ENCODE measurements around the gene FAM83G. TPM values are rescaled to one million over a fixed set of nuclear protein-coding genes. Genes with fewer than 3 reads are reported as not detected.

The FAM83G gene
- polyA plus RNA-seq, 1 of the 3 experiments (the other 2 are of a cell fraction), result 6.5 TPM

- no peak overlapping the region for H2AFZ ChIP-seq (ENCODE audit: low read depth)
- peaks cover 4 to 24% of the 10 kb centered on the region in 2 experiments; a peak in 2 of 4 replicates for H3K4me1 ChIP-seq (ENCODE audit: control insufficient read depth in 1 of 2, insufficient read depth in 2 of 2, low read depth in 1 of 2, low read length in 1 of 2)
- H3K9ac ChIP-seq, result no peak overlapping the region
- H3K27ac ChIP-seq (ENCODE audit: low read depth in 2 of 2, low read length in 1 of 2), result no peak overlapping the region
- no peaks in the 10 kb centered on the region for H3K9me3 ChIP-seq
- no peaks in the 10 kb centered on the region for H4K20me1 ChIP-seq (ENCODE audit: insufficient read depth)
- no peaks in the 10 kb centered on the region for H3K79me2 ChIP-seq (ENCODE audit: insufficient read depth)
- 91% methylated on average over 18 of the region's 28 CpGs for WGBS (ENCODE audit: low lambda C conversion rate)
- peaks cover 4% of the 10 kb centered on the region for H3F3A ChIP-seq (replicated peaks; ENCODE audit: insufficient read depth)
- peaks cover 0 to 6% of the 10 kb centered on the region in 2 experiments for H3K36me3 ChIP-seq (replicated peaks in 1 of 2; ENCODE audit: control insufficient read depth in 1 of 2, insufficient read depth in 2 of 2, low read length in 1 of 2)
- ChIA-PET POLR2A (no interaction called here), CTCF (interaction anchor here (1.4 to 1.9 kb wide), 3 partner anchors 10 to 15 kb away, joined by 3 to 10 read pairs (median 7); no protein-coding TSS in a partner anchor)
- H3K9me2 ChIP-seq, result no peaks in the 10 kb centered on the region
- DNase-seq, result no peak
- no peak overlapping the region for H3K4me3 ChIP-seq (ENCODE audit: low read depth in 2 of 2, low read length in 1 of 2)
- TF ChIP-seq CTCF (IDR thresholded peaks at IDR 0.05), result peak; percentile 31; the same call in 1 of the 2 replicates
- TF ChIP-seq USF2 (IDR thresholded peaks at IDR 0.05; ENCODE audit: borderline replicate concordance, low read depth, low read length), result no peak
- H3K4me2 ChIP-seq, result no peak overlapping the region
- H3K27me3 ChIP-seq (ENCODE audit: insufficient read depth), result no peaks in the 10 kb centered on the region
These were observed 33.7 kb downstream of the FAM83G start for GRCh38 chr17:18970582-18971480.

- H3K4me2 ChIP-seq, result no peak overlapping the region
- no peaks in the 10 kb centered on the region for H3K9me2 ChIP-seq
- no peak overlapping the region for H2AFZ ChIP-seq (ENCODE audit: low read depth)
- no peak for DNase-seq
- H3K4me1 ChIP-seq (ENCODE audit: control insufficient read depth in 1 of 2, insufficient read depth in 2 of 2, low read depth in 1 of 2, low read length in 1 of 2), result peaks cover 4 to 24% of the 10 kb centered on the region in 2 experiments; a peak in 2 of 4 replicates
- H3K9me3 ChIP-seq, result no peaks in the 10 kb centered on the region
- H3K9ac ChIP-seq, result no peak overlapping the region
- H4K20me1 ChIP-seq (ENCODE audit: insufficient read depth), result no peaks in the 10 kb centered on the region
- no peaks in the 10 kb centered on the region for H3K79me2 ChIP-seq (ENCODE audit: insufficient read depth)
- ChIA-PET CTCF (interaction anchor here (1.9 kb wide), 1 partner anchor 9 kb away, joined by 10 read pairs; no protein-coding TSS in a partner anchor), POLR2A (no interaction called here)
- H3K4me3 ChIP-seq (ENCODE audit: low read depth in 2 of 2, low read length in 1 of 2), result no peak overlapping the region
- H3K27ac ChIP-seq (ENCODE audit: low read depth in 2 of 2, low read length in 1 of 2), result no peak overlapping the region
- peaks cover 0 to 6% of the 10 kb centered on the region in 2 experiments for H3K36me3 ChIP-seq (replicated peaks in 1 of 2; ENCODE audit: control insufficient read depth in 1 of 2, insufficient read depth in 2 of 2, low read length in 1 of 2)
- H3F3A ChIP-seq (replicated peaks; ENCODE audit: insufficient read depth), result peaks cover 4% of the 10 kb centered on the region
- 94% methylated on average over 15 of the region's 23 CpGs for WGBS (ENCODE audit: low lambda C conversion rate)
- no peaks in the 10 kb centered on the region for H3K27me3 ChIP-seq (ENCODE audit: insufficient read depth)
- TF ChIP-seq JUND (IDR thresholded peaks at IDR 0.05) (no peak), REST (IDR thresholded peaks at IDR 0.05; ENCODE audit: low read depth, low read length) (no peak), USF1 (IDR thresholded peaks at IDR 0.05; ENCODE audit: borderline replicate concordance, low read depth) (no peak), GABPA (IDR thresholded peaks at IDR 0.05; ENCODE audit: low read depth) (no peak), EZH2phosphoT487 (IDR thresholded peaks at IDR 0.05; ENCODE audit: borderline replicate concordance, low read depth) (no peak), TEAD4 (IDR thresholded peaks at IDR 0.05; ENCODE audit: borderline replicate concordance, insufficient read depth) (no peak), SMC3 (IDR thresholded peaks at IDR 0.05; ENCODE audit: low read depth, low read length) (no peak), FOSL2 (IDR thresholded peaks at IDR 0.05; ENCODE audit: borderline replicate concordance, low read depth) (no peak), YY1 (IDR thresholded peaks at IDR 0.05; ENCODE audit: low read depth) (no peak), ELF1 (IDR thresholded peaks at IDR 0.05) (no peak), RXRA (IDR thresholded peaks at IDR 0.05; ENCODE audit: borderline replicate concordance, low read depth) (no peak), FOXM1 (IDR thresholded peaks at IDR 0.05; ENCODE audit: low read depth) (no peak), TAF1 (IDR thresholded peaks at IDR 0.05; ENCODE audit: borderline replicate concordance, low read depth, low read length) (no peak)
These were observed 35.3 kb downstream of the FAM83G start for GRCh38 chr17:18968945-18969887.

All from SK-N-SH (cell line).